Activated naive CD4-positive, alpha-beta T cell treated with anti-CD3 and anti-CD28 coated beads, Interleukin-2, amount 10 ng/mL, durations not matched to agents 7 days and 5 days (primary cell): ENCODE results near the gene SNRPE.

ENCODE experiments used
- CTCF ChIA-PET: fragments of 350-600 bp; sonication (Branson Sonifier 250); formaldehyde crosslinking; loops from one replicate; lab custom pipeline; 2021; ENCODE audit warnings: antibody characterized with exemption; lab: Charles Lee
- DNase-seq: peaks from one replicate; pipeline ENCODE4 v3.0.0-alpha.2; 2020
- H3K27ac Mint-ChIP-seq: one replicate; pipeline ENCODE4 v1.8.0; 2021; ENCODE audit warnings: mild to moderate bottlenecking, moderate library complexity, mixed read lengths
- H3K27me3 Mint-ChIP-seq: one replicate; pipeline ENCODE4 v1.8.0; 2021; ENCODE audit warnings: mild to moderate bottlenecking, mixed read lengths
- H3K36me3 Mint-ChIP-seq: one replicate; pipeline ENCODE4 v1.8.0; 2021; ENCODE audit warnings: mixed read lengths
- H3K4me1 Mint-ChIP-seq: one replicate; pipeline ENCODE4 v1.8.0; 2021; ENCODE audit warnings: mixed read lengths
- H3K4me3 Mint-ChIP-seq: one replicate; pipeline ENCODE4 v1.8.0; 2021; ENCODE audit warnings: mild to moderate bottlenecking, moderate library complexity, mixed read lengths
- H3K9me3 Mint-ChIP-seq: one replicate; pipeline ENCODE4 v1.8.0; 2021; ENCODE audit warnings: mixed read lengths

Gene SNRPE

DNA sequence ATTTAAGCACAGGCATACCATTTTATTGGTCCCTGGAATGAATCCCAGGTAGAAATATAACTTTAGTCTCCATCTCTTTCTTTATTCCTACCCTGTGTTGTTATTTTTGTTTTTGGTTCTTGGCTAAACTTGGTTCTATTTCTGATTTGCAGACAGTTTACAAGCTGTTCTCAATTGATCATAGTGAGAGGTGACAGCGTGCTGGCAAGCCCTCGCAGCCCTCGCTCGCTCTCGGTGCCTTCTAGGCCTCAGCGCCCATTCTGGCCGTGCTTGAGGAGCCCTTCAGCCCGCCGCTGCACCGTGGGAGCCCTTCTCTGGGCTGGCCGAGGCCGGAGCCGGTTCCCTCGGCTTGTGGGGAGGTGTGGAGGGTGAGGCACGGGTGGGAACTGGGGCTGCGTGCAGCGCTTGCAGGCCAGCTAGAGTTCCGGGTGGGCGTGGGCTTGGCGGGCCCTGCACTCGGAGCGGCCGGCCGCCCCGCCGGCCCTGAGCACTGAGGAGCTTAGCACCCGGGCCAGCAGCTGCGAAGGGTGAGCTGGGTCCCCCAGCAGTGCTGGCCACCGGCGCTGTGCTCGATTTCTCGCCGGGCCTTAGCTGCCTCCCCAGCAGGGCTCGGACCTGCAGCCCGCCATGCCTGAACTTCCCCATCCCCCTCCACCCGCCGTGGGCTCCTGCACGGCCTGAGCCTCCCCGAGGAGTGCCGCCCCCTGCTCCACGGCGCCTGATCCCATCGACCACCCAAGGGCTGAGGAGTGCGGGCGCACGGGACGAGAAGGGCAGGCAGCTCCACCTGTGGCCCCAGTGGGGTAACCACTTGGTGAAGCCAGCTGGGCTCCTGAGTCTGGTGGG lies 38.7 kb downstream of the SNRPE start:
- CTCF ChIA-PET = no interaction called here
- no peaks in the 10 kb centered on the region for H3K9me3 Mint-ChIP-seq
- no peak for DNase-seq
- H3K4me1 Mint-ChIP-seq = no peaks in the 10 kb centered on the region
- no peaks in the 10 kb centered on the region for H3K27me3 Mint-ChIP-seq
- no peak overlapping the region for H3K4me3 Mint-ChIP-seq
- H3K27ac Mint-ChIP-seq = no peak overlapping the region
- no peaks in the 10 kb centered on the region for H3K36me3 Mint-ChIP-seq

DNA sequence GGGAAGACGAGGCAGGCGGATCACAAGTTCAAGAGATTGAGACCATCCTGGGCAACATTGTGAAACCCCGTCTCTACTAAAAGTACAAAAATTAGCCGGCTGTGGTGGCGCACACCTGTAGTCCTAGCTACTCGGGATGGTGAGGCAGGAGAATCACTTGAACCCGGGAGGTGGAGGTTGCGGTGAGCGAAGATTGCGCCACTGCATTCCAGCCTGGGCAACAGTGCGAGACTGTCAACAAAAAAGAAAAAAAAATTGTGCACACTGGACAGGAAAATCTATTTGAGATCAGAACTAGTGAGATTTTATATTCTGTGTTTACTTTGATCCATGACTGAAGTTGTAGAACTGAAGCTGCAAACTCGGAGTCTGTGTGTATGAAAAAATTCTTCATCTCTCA lies 40.2 kb downstream of the SNRPE start:
- CTCF ChIA-PET = no interaction called here
- H3K9me3 Mint-ChIP-seq = no peaks in the 10 kb centered on the region

DNA sequence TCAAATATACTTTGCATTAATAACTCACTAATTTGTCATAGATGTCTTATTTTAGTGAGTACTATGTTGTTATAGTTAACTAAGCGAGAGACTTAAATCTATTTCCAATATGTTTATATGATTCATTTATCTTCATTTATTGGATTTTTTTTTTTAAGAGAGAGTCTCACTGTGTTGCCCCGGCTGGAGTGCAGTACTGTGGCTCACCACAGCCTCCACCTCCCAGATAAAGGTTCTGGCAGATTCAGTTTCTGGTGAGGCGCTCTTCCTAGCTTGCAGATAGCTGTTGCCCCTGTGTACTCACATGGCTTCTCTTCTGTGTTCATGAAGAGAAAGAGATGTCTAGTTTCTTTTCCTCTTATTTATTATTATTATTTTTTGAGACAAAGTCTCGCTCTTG lies 43.9 kb downstream of the SNRPE start:
- Mint-ChIP-seq H3K36me3 (no peaks in the 10 kb centered on the region), H3K27me3 (peaks cover 6% of the 10 kb centered on the region), H3K27ac (no peak overlapping the region), H3K4me1 (no peaks in the 10 kb centered on the region), H3K4me3 (no peak overlapping the region), H3K9me3 (no peaks in the 10 kb centered on the region)
- no peak for DNase-seq
- CTCF ChIA-PET = no interaction called here

More for the DNA sequence above, 40.2 kb downstream of the SNRPE start:
- DNase-seq = no peak
- H3K4me3 Mint-ChIP-seq = no peak overlapping the region
- H3K4me1 Mint-ChIP-seq = no peaks in the 10 kb centered on the region
- peaks cover 6% of the 10 kb centered on the region for H3K27me3 Mint-ChIP-seq
- H3K36me3 Mint-ChIP-seq = no peaks in the 10 kb centered on the region
- no peak overlapping the region for H3K27ac Mint-ChIP-seq

DNA sequence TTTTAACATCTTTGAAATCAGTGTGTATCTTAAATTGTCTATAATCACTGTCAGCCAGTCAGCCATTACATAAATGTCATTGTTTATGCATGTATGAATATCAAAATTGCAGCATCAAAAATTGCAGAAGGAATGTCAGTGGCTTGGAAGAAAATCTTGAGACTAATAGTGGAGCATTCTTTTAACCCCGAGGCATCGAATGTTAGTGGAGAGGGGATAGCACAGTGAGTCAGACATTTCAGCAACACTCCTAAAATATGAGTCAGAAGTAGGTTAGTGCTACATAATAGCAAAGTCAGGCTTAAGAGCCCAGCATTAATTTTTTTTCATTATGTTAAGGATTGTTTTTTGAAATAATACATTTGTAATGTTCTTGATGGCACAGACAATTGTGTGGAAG lies 45.5 kb downstream of the SNRPE start:
- DNase-seq = no peak
- CTCF ChIA-PET = no interaction called here
- no peaks in the 10 kb centered on the region for H3K4me1 Mint-ChIP-seq
- no peak overlapping the region for H3K27ac Mint-ChIP-seq
- H3K27me3 Mint-ChIP-seq = peaks cover 8% of the 10 kb centered on the region
- no peaks in the 10 kb centered on the region for H3K9me3 Mint-ChIP-seq
- no peak overlapping the region for H3K4me3 Mint-ChIP-seq
- H3K36me3 Mint-ChIP-seq = no peaks in the 10 kb centered on the region

DNA sequence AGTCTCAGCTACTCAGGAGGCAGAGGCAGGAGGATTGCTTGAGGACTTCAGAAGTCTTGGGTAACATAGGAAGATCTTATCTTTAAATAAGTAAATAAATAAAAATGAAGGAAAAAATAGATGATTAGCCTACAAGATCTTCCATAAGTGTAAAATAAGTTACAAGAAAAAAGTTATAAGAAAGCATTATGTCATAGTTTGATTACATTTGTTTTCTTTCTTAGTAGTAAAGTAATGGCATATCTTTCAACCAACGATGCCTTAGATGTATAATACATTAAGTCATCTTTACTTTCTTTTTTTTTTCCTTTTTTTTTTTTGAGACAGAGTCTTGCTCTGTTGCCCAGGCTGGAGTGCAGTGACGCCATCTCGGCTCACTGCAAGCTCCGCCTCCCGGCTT lies 46.5 kb downstream of the SNRPE start:
- H3K4me1 Mint-ChIP-seq = no peaks in the 10 kb centered on the region
- no peaks in the 10 kb centered on the region for H3K36me3 Mint-ChIP-seq
- no peaks in the 10 kb centered on the region for H3K9me3 Mint-ChIP-seq
- no peak overlapping the region for H3K27ac Mint-ChIP-seq
- DNase-seq = no peak
- H3K4me3 Mint-ChIP-seq = no peak overlapping the region
- CTCF ChIA-PET = no interaction called here
- peaks cover 10% of the 10 kb centered on the region for H3K27me3 Mint-ChIP-seq

DNA sequence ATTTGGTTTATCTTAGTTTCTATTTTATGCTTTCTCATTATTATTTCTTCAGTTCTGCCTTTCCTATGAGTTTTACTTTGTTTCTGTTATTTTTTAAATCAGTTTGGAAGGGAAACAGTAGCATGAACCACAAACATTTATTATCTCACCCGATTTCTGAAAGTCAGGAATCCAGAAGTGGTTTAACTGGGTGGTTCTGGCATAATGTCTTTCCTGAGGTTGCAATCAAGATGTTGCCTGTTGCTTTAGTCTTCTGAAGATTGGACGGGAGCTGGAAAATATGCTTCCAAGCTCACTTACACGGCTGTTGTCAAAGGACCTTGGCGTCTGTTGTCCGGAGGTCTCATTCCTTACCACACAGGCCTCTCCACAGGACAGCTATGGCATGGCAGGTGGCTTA lies 50.4 kb downstream of the SNRPE start:
- H3K27me3 Mint-ChIP-seq = peaks cover 4% of the 10 kb centered on the region
- no peaks in the 10 kb centered on the region for H3K9me3 Mint-ChIP-seq
- no peaks in the 10 kb centered on the region for H3K36me3 Mint-ChIP-seq
- no peaks in the 10 kb centered on the region for H3K4me1 Mint-ChIP-seq
- CTCF ChIA-PET = no interaction called here
- H3K4me3 Mint-ChIP-seq = no peak overlapping the region
- H3K27ac Mint-ChIP-seq = no peak overlapping the region
- DNase-seq = no peak

DNA sequence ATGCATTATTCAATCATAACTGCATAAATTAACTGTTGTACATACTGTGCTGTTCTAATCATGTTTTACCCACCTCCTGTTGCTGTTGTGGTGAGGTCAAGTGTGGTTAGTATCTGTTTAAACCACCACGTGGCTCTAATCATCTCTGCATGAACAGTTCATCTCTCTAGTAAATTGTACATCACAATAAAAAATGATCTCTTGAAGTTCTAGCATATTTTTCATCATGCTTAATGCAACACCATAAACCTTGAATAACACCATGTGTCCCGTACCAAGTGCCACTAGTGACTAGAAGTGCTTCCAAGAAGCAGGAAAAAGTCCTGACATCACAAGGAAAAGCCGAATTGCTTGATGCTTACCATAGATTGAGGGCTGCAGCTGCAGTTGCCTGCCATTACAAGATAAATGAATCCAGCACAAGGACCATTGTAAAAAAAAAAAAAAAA lies 51.7 kb downstream of the SNRPE start:
- H3K36me3 Mint-ChIP-seq = no peaks in the 10 kb centered on the region

DNA sequence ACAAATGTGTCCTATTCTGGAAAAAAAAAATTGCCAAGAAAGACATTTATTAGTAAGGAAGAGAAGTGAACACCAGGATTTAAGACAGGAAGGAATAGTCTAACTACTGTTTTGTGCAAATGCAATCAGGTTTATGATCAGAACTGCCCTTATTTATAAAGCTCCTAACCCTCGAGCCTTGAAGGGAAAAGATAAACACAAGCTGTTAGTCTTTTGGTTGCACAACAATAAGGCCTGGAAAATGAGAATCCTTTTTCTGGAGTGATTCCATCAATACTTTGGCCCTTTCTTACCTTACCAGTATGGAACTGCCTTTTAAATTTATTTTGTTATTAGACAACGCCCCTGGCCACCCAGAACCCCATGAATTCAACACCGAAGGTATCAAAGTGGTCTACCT lies 52.9 kb downstream of the SNRPE start:
- no peak for DNase-seq
- CTCF ChIA-PET = no interaction called here
- peaks cover 4% of the 10 kb centered on the region for H3K27me3 Mint-ChIP-seq
- no peak overlapping the region for H3K4me3 Mint-ChIP-seq
- no peaks in the 10 kb centered on the region for H3K36me3 Mint-ChIP-seq
- no peaks in the 10 kb centered on the region for H3K4me1 Mint-ChIP-seq
- no peaks in the 10 kb centered on the region for H3K9me3 Mint-ChIP-seq
- H3K27ac Mint-ChIP-seq = no peak overlapping the region

More for the DNA sequence above, 51.7 kb downstream of the SNRPE start:
- H3K4me3 Mint-ChIP-seq = no peak overlapping the region
- H3K9me3 Mint-ChIP-seq = no peaks in the 10 kb centered on the region
- H3K4me1 Mint-ChIP-seq = no peaks in the 10 kb centered on the region
- H3K27ac Mint-ChIP-seq = no peak overlapping the region
- DNase-seq = no peak
- peaks cover 4% of the 10 kb centered on the region for H3K27me3 Mint-ChIP-seq
- CTCF ChIA-PET = interaction anchor here (0.6 kb wide), 1 partner anchor 159 kb away, joined by 3 read pairs; no protein-coding TSS in a partner anchor

DNA sequence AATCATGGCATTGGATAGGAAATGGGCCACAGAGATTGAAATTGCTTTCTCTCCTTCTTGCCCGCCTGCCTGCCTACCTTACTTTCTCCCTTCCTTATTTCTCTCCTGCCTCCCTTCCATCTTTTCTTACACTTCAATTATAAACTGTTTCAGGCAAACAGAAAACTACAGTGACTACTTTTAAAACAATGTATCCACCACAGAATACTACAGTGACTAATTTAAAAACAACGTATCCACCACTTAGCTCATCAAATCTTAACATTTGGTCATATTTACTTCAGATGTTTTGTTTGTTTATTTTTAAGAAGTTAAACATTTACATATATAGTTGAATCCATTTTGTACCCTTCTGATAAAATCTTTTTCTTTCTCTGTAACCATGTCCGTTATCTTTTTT lies 54.4 kb downstream of the SNRPE start:
- H3K4me1 Mint-ChIP-seq = no peaks in the 10 kb centered on the region
- no peaks in the 10 kb centered on the region for H3K9me3 Mint-ChIP-seq
- H3K36me3 Mint-ChIP-seq = no peaks in the 10 kb centered on the region
- H3K27ac Mint-ChIP-seq = no peak overlapping the region
- no peak for DNase-seq
- H3K27me3 Mint-ChIP-seq = peaks cover 4% of the 10 kb centered on the region
- H3K4me3 Mint-ChIP-seq = no peak overlapping the region
- CTCF ChIA-PET = no interaction called here

DNA sequence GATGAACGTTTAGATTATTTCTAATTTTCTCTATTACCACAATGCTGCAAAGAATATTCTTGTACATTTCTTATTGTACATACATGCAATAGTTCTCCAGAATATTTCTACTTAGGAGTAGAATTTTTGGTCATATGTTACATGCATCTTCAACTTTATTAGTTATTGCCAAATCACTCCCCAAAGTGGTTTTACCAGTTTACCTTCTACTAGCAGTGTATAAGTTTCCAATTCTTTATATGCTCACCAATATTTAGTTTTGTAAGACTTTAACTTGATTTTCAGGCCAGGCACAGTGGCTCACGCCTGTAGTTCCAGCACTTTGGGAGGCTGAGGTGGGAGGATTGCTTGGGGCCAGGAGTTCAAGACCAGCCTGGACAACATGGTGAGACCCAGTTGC lies 55.4 kb downstream of the SNRPE start:
- H3K27me3 Mint-ChIP-seq = peaks cover 4% of the 10 kb centered on the region
- no peak overlapping the region for H3K27ac Mint-ChIP-seq
- CTCF ChIA-PET = no interaction called here
- no peak for DNase-seq
- no peak overlapping the region for H3K4me3 Mint-ChIP-seq
- H3K9me3 Mint-ChIP-seq = no peaks in the 10 kb centered on the region
- H3K4me1 Mint-ChIP-seq = no peaks in the 10 kb centered on the region
- no peaks in the 10 kb centered on the region for H3K36me3 Mint-ChIP-seq
